BJ (cell line): ENCODE results near the gene ZNF326. TPM values are rescaled to one million over a fixed set of nuclear protein-coding genes. Genes with fewer than 3 reads are reported as not detected.

Experiments used
- CTCF ChIA-PET: fragments of 350-600 bp; formaldehyde crosslinking; extraction: SDS; loops from one replicate; lab custom pipeline; 2021; ENCODE audit warnings: antibody characterized with exemption, inconsistent platforms; lab: Yijun Ruan, JAX
- POLR2A ChIA-PET: fragments of 300-600 bp; sonication (Branson Sonifier 250); formaldehyde crosslinking; extraction: SDS; loops from one replicate; lab custom pipeline; 2021; ENCODE audit warnings: antibody characterized with exemption; lab: Charles Lee
- DNase-seq: peaks from one replicate; pipeline ENCODE4 v3.0.0-alpha.2; 2011; ENCODE audit warnings: low read depth
- H3K27me3 ChIP-seq: 2 replicates; pipeline ENCODE4 v1.6.0; 2011; ENCODE audit warnings: low read length; ENCODE audit not compliant: control insufficient read depth, insufficient read depth
- H3K36me3 ChIP-seq: 2 replicates; pipeline ENCODE4 v1.5.1; 2011; ENCODE audit warnings: low read length; ENCODE audit not compliant: control insufficient read depth, insufficient read depth
- H3K4me3 ChIP-seq: 2 replicates; pipeline ENCODE4 v1.5.1; 2011; ENCODE audit warnings: low read depth, mild to moderate bottlenecking, control low read depth, low read length
- polyA plus RNA-seq: library from polyadenylated mRNA; depleted of rRNA; stranded (reverse); fragments of >200 nt; gene quantifications from 2 replicates; pipeline ENCODE4 v1.2.3, GENCODE V29; 2011
- TF ChIP-seq, protein P1 (sequence below): IDR thresholded peaks from 2 replicates; pipeline ENCODE4 v1.5.1; 2011; ENCODE audit warnings: low read depth, mild to moderate bottlenecking, control low read depth, inconsistent platforms, low read length, moderate library complexity; ENCODE audit not compliant: insufficient read depth

Gene ZNF326
- polyA plus RNA-seq, 1 experiment, result 7.6 TPM

DNA sequence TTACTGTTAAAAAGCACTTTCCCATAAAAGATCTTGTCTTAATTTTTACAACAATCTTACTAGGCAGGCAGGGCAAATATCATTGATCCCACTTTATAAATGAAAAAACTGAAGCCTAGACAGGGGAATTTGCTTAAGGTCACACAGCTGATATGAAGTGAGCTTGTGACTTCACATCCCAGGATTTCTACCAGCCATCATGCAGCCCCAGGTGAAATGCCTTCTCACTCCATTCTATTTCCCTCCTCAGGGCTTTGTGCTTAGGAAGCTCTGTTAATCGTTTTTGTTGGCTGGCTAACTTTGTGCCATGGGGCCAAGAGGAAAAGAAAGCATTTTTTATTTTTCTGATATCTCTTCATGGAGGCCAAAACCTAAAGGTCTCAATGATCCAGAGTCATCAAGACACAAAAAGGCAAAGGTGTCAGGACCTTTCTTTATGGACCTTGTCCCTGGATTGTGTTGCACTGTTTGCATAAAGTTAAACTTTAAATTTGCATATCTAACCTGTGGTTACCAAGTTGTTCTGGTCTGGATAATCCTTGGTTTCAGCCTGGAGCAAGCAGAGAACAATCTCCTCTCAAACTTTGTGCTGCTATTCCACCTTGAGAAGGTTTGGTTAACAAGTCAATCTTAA lies 44.8 kb upstream of the ZNF326 start:
- DNase-seq, result no peak
- Histone ChIP-seq H3K36me3 (no peaks in the 10 kb centered on the region), H3K4me3 (no peak overlapping the region), H3K27me3 (no peaks in the 10 kb centered on the region)
- POLR2A ChIA-PET, result interaction anchor here (0.5 kb wide), 1 partner anchor 140 kb away, joined by 3 read pairs; no protein-coding TSS in a partner anchor
- TF ChIP-seq, protein P1, sequence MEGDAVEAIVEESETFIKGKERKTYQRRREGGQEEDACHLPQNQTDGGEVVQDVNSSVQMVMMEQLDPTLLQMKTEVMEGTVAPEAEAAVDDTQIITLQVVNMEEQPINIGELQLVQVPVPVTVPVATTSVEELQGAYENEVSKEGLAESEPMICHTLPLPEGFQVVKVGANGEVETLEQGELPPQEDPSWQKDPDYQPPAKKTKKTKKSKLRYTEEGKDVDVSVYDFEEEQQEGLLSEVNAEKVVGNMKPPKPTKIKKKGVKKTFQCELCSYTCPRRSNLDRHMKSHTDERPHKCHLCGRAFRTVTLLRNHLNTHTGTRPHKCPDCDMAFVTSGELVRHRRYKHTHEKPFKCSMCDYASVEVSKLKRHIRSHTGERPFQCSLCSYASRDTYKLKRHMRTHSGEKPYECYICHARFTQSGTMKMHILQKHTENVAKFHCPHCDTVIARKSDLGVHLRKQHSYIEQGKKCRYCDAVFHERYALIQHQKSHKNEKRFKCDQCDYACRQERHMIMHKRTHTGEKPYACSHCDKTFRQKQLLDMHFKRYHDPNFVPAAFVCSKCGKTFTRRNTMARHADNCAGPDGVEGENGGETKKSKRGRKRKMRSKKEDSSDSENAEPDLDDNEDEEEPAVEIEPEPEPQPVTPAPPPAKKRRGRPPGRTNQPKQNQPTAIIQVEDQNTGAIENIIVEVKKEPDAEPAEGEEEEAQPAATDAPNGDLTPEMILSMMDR, result no peak
- CTCF ChIA-PET, result interaction anchor here (0.6 kb wide), 1 partner anchor 40 kb away, joined by 3 read pairs; no protein-coding TSS in a partner anchor

DNA sequence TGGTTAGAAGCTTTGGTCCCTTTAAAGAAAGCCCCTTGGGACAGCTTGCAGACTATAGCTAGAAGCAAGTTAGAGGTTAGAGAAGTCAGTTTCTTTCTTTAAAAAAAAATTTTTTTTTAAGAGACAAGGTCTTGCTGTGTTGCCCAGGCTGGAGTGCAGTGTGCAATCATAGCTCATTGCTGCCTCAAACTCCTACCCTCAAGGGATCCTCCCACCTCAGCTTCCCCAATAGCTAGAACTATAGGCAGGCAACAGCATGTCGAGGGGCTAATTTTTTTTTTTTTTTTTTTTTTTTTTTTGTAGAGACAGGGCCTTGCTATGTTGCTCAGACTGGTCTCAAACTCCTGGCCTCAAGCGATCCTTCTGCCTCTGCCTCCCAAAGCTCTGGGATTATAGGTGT lies 44.2 kb upstream of the ZNF326 start:
- DNase-seq, result no peak
- TF ChIP-seq, protein P1, result no peak
- H3K27me3 ChIP-seq, result no peaks in the 10 kb centered on the region
- ChIA-PET POLR2A (no interaction called here), CTCF (no interaction called here)
- H3K4me3 ChIP-seq, result no peak overlapping the region
- H3K36me3 ChIP-seq, result no peaks in the 10 kb centered on the region

DNA sequence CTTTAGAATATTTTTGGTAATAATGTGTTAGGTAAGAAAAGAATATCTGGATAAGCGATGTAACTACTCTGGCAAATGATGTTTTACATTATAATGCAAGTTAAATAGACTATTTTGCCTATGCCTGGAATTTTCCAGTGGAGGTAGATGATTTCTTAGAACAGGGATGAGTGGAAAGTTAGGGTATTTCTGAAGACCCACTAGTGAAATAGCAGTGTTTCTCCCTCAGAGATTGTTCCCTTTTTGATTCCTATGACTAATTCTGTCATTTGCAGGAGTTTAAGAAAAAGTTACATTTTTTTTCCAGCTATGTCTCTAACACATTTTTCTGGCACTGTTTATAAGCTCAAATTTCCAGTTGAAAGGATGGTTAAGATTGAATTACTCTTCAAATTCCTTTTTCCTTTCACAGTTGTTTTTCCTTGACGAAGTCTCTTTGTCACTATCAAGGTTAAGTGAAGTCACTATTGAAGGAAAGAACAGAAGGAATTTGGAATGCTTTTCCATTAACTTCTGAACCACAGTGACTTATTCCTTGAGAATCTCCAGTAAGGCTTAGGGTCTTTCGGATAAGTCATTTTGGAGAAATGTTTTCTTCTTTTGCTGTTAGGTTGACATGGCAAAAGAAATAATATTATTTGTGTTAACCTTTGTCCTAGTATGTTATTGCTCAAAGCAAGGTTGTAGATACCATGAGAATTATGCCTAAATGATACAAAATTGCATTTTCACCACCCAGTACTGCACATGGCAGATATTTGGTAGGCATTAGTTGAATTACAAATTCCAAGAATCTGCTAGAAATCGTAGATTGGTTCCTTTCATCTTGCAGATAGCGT lies 42.9 kb upstream of the ZNF326 start:
- Histone ChIP-seq H3K27me3 (no peaks in the 10 kb centered on the region), H3K36me3 (no peaks in the 10 kb centered on the region), H3K4me3 (no peak overlapping the region)
- CTCF ChIA-PET, result no interaction called here
- TF ChIP-seq, protein P1, result no peak
- POLR2A ChIA-PET, result interaction anchor here (0.5 kb wide), 1 partner anchor 26 kb away, joined by 3 read pairs; no protein-coding TSS in a partner anchor
- DNase-seq, result peak; percentile 82

DNA sequence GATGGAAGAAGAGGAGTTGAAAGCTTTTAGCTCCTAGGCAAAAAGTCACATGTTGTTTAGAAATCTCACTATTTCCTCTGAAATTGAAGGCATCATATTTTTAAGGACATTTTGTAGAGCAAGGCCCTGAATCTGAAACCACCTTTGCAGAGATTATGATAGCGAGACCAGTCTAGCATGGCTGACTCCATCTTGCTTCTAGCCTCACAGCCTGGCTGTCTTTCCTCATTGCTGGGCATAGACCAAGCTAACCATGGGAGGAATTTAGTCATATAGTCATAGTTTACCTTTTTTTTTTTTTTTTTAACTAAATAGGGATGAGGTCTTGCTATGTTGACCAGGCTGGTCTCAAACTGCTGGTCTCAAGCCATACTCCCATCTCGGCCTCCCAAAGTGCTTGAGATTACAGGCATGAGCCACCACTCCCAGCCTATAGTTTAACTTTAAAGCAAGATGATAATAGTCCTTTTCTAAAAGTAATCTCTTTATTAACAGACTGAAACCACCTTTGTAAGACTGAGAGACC lies 42.2 kb upstream of the ZNF326 start:
- TF ChIP-seq, protein P1, result no peak
- DNase-seq, result no peak
- Histone ChIP-seq H3K4me3 (no peak overlapping the region), H3K27me3 (no peaks in the 10 kb centered on the region), H3K36me3 (no peaks in the 10 kb centered on the region)
- ChIA-PET POLR2A (interaction anchor here (0.5 kb wide), 1 partner anchor 25 kb away, joined by 3 read pairs; no protein-coding TSS in a partner anchor), CTCF (no interaction called here)

DNA sequence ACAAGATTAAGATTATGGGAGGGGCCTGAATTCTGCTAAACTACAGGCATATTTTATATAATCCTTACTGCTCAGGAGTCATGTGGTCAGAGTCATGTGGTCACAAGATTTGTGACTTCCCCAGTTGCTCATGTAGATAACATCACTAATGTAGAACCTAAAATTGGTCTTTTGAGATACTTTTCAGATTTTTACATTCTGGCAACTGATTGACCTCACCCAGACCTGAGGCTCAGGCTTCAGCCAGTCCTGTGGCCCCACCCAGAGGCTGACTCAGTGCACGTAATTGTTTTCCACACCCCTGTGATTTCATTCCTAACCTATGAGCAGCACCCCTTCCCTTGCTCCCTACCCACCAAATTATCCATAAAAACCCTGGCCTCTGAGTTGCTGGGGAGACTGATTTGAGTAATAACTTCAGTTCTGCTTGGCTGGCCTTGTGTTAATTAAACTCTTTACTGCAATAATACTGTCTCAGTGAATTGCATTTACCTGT lies 41.7 kb upstream of the ZNF326 start:
- CTCF ChIA-PET, result no interaction called here
- no peaks in the 10 kb centered on the region for H3K27me3 ChIP-seq
- POLR2A ChIA-PET, result no interaction called here
- TF ChIP-seq, protein P1, result no peak
- DNase-seq, result peak; percentile 92
- no peak overlapping the region for H3K4me3 ChIP-seq
- no peaks in the 10 kb centered on the region for H3K36me3 ChIP-seq
